ENCODE data around the gene SGTB.

SGTB gene

DNA sequence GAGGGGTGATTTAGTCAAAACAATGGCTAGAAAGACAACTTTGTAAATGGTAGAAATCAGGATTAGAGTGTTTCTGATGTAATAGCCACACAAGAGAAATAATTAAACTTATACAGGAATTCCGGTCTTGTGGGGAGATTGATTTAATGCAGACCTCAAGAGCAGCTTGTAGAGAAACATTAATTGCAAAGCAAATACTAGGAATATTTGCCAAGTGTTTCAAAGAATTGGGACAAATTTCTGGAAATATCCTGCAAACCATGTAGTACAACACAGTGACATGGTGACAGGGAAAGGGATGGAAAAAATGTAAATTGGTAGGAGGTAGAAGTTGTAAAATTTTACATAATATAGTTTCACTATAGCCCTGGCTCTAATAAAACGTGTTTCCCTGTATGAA lies 29.0 kb upstream of the SGTB start:
- H3K27me3 ChIP-seq (replicated peaks; ENCODE audit: insufficient read depth, low read length), result no peaks in the 10 kb centered on the region
- no peak overlapping the region for H3K4me2 ChIP-seq (ENCODE audit: low read depth, low read length)
- no peak overlapping the region for H3K27ac ChIP-seq (ENCODE audit: low read length)
- no peaks in the 10 kb centered on the region for H4K20me1 ChIP-seq (ENCODE audit: insufficient read depth, low read length)
- H3K4me3 ChIP-seq (ENCODE audit: low read length), result no peak overlapping the region
- no peak overlapping the region for H2AFZ ChIP-seq (ENCODE audit: low read length)
- no peak for DNase-seq
- no peak for TF ChIP-seq CTCF (IDR thresholded peaks at IDR 0.05; ENCODE audit: low read length)
- no peak for TF ChIP-seq EZH2phosphoT487 (IDR thresholded peaks at IDR 0.05; ENCODE audit: low read length)
- no peaks in the 10 kb centered on the region for H3K9me3 ChIP-seq (replicated peaks; ENCODE audit: insufficient read depth, low read length)
- H3K4me1 ChIP-seq (ENCODE audit: low read length), result no peaks in the 10 kb centered on the region
- no peak overlapping the region for H3K9ac ChIP-seq (ENCODE audit: low read length)
- H3F3A ChIP-seq (ENCODE audit: insufficient read depth, low read length), result no peaks in the 10 kb centered on the region
- H3K79me2 ChIP-seq (ENCODE audit: low read length), result no peaks in the 10 kb centered on the region
- H3K9me2 ChIP-seq (replicated peaks; ENCODE audit: insufficient read depth, low read length), result no peaks in the 10 kb centered on the region
- no peaks in the 10 kb centered on the region for H3K36me3 ChIP-seq (replicated peaks; ENCODE audit: insufficient read depth, low read length)

DNA sequence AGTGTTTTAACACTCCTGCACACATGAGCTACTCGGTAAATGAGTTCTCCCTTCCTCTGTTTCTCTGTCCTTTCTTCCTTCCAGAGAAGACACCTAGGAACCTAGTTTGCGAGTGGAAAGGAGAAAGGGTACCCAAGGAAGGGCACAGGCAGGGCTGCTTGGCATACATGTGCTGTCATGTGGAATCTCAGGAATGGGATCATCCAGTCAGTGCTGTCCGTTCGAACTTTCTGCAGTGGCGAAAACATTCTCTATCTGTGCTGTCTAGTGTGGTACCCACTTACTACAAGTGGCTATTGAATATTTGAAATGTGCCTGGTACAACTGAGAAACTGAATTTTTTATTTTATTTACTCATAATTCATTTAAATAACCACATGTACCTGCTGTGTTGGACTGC lies 28.0 kb upstream of the SGTB start:
- H2AFZ ChIP-seq (ENCODE audit: low read length), result no peak overlapping the region
- DNase-seq, result no peak
- H3K9ac ChIP-seq (ENCODE audit: low read length), result no peak overlapping the region
- no peaks in the 10 kb centered on the region for H3K9me3 ChIP-seq (replicated peaks; ENCODE audit: insufficient read depth, low read length)
- H3K9me2 ChIP-seq (replicated peaks; ENCODE audit: insufficient read depth, low read length), result no peaks in the 10 kb centered on the region
- no peaks in the 10 kb centered on the region for H3K79me2 ChIP-seq (ENCODE audit: low read length)
- no peaks in the 10 kb centered on the region for H3K27me3 ChIP-seq (replicated peaks; ENCODE audit: insufficient read depth, low read length)
- no peaks in the 10 kb centered on the region for H3K36me3 ChIP-seq (replicated peaks; ENCODE audit: insufficient read depth, low read length)
- no peak overlapping the region for H3K4me3 ChIP-seq (ENCODE audit: low read length)
- no peak overlapping the region for H3K4me2 ChIP-seq (ENCODE audit: low read depth, low read length)
- TF ChIP-seq EZH2 (optimal IDR thresholded peaks at IDR 0.05; ENCODE audit: low read depth, low read length), result no peak
- no peak for TF ChIP-seq EZH2phosphoT487 (IDR thresholded peaks at IDR 0.05; ENCODE audit: low read length)
- no peak for TF ChIP-seq CTCF (IDR thresholded peaks at IDR 0.05; ENCODE audit: low read length)
- H3K27ac ChIP-seq (ENCODE audit: low read length), result no peak overlapping the region
- H3K4me1 ChIP-seq (ENCODE audit: low read length), result no peaks in the 10 kb centered on the region
- H4K20me1 ChIP-seq (ENCODE audit: insufficient read depth, low read length), result no peaks in the 10 kb centered on the region
- H3F3A ChIP-seq (ENCODE audit: insufficient read depth, low read length), result no peaks in the 10 kb centered on the region

DNA sequence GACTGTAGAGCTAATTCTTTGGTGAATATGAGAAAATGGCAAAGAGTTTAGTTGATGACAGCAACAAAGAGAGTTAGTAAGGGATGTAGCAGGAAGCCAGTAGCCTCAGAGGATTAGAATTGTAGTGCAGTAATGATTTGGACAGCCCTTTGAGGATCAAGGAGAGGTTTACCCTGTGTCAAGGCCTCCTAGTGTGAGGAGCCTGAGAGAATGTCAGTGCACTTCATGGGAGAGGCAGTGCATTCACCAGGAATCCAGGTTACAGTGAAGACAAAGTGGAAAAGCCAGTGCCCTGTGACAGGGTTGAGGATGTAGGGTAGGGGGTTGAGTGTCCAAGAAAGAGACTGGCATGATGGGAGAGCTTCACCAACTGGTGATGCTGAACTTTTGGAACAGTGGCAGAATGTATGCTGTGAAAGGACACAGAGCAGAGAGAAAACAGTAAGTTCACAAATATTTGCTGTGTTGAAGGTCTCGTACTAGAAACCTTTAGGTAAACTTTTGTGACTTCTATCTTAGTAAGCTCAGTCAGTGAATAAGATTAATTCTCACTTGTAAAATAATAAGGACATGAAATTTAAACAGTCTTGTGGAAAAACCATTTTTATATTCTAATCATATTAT lies 27.4 kb upstream of the SGTB start:
- no peaks in the 10 kb centered on the region for H3K4me1 ChIP-seq (ENCODE audit: low read length)
- TF ChIP-seq EZH2phosphoT487 (IDR thresholded peaks at IDR 0.05; ENCODE audit: low read length), result no peak
- no peak for TF ChIP-seq EZH2 (optimal IDR thresholded peaks at IDR 0.05; ENCODE audit: low read depth, low read length)
- no peak overlapping the region for H3K4me2 ChIP-seq (ENCODE audit: low read depth, low read length)
- H3K9me3 ChIP-seq (replicated peaks; ENCODE audit: insufficient read depth, low read length), result no peaks in the 10 kb centered on the region
- H3K27ac ChIP-seq (ENCODE audit: low read length), result no peak overlapping the region
- no peaks in the 10 kb centered on the region for H3K9me2 ChIP-seq (replicated peaks; ENCODE audit: insufficient read depth, low read length)
- H3F3A ChIP-seq (ENCODE audit: insufficient read depth, low read length), result no peaks in the 10 kb centered on the region
- no peaks in the 10 kb centered on the region for H4K20me1 ChIP-seq (ENCODE audit: insufficient read depth, low read length)
- no peak for DNase-seq
- no peaks in the 10 kb centered on the region for H3K36me3 ChIP-seq (replicated peaks; ENCODE audit: insufficient read depth, low read length)
- no peak overlapping the region for H3K4me3 ChIP-seq (ENCODE audit: low read length)
- H2AFZ ChIP-seq (ENCODE audit: low read length), result no peak overlapping the region
- no peaks in the 10 kb centered on the region for H3K79me2 ChIP-seq (ENCODE audit: low read length)
- H3K27me3 ChIP-seq (replicated peaks; ENCODE audit: insufficient read depth, low read length), result no peaks in the 10 kb centered on the region
- H3K9ac ChIP-seq (ENCODE audit: low read length), result no peak overlapping the region

DNA sequence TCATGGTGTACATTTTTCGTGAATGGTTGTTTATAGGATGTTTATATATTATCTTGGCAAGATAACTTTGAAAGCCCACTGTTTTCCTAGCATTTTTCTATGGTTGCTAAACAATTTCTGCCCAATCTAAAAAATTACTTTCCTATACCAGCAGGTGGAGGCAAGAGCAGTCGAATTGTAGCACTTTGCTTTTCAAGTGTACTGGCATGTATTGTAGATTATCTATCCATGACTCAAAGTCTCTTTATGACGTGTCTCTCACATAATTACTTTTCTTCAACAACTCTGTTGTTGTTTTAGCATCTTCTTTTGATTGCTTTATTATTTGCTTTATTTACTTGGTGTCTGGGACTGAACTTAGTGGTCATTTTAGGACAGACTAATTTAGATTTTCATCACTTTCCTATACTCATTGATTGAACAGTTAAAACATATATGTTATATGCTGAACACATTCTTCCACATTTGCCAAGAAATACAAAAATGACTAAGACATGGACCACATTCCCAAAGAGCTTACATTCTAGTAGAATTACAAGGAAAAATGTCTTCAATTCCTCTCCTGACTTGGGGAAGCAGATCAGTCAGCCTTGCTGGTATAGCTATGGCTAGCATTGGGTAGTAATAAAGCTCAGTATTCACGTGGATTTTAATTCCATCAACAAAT lies 20.8 kb upstream of the SGTB start:
- Histone ChIP-seq H3K36me3 (replicated peaks; ENCODE audit: insufficient read depth, low read length) (no peaks in the 10 kb centered on the region), H2AFZ (ENCODE audit: low read length) (no peak overlapping the region), H3K27me3 (replicated peaks; ENCODE audit: insufficient read depth, low read length) (no peaks in the 10 kb centered on the region), H3K4me2 (ENCODE audit: low read depth, low read length) (no peak overlapping the region), H3K4me3 (ENCODE audit: low read length) (no peak overlapping the region), H4K20me1 (ENCODE audit: insufficient read depth, low read length) (no peaks in the 10 kb centered on the region), H3K27ac (ENCODE audit: low read length) (no peak overlapping the region), H3K9ac (ENCODE audit: low read length) (no peak overlapping the region), H3K9me3 (replicated peaks; ENCODE audit: insufficient read depth, low read length) (no peaks in the 10 kb centered on the region), H3K4me1 (ENCODE audit: low read length) (no peaks in the 10 kb centered on the region), H3K79me2 (ENCODE audit: low read length) (peaks cover 17% of the 10 kb centered on the region; the same call in 1 of the 2 replicates), H3F3A (ENCODE audit: insufficient read depth, low read length) (no peaks in the 10 kb centered on the region), H3K9me2 (replicated peaks; ENCODE audit: insufficient read depth, low read length) (no peaks in the 10 kb centered on the region)
- TF ChIP-seq EZH2 (optimal IDR thresholded peaks at IDR 0.05; ENCODE audit: low read depth, low read length) (no peak), EZH2phosphoT487 (IDR thresholded peaks at IDR 0.05; ENCODE audit: low read length) (no peak), CTCF (IDR thresholded peaks at IDR 0.05; ENCODE audit: low read length) (peak; percentile 61)
- DNase-seq, result peak; percentile 50
